Immature natural killer cell (primary cell): ENCODE results near the gene TNFRSF17. TPM values are rescaled to one million over a fixed set of nuclear protein-coding genes. Genes with fewer than 3 reads are reported as not detected.
A peak's percentile ranks its signal among the peaks of the same experiment; 100 is the strongest.
"Not testable (repeated sequence)": the region's sequence is repeated elsewhere in the genome, so short reads cannot be mapped to it uniquely, and the experiment has no call there.

Source experiments
- DNase-seq, 3 donors: peaks; one replicate each; pipeline ENCODE4 v3.0.0; 2022; ENCODE audit warnings: mixed read lengths in 1 of 3
- H3K27ac Mint-ChIP-seq, 6 donors: one replicate each; pipeline ENCODE4 v1.8.0; 2020; ENCODE audit warnings: mixed read lengths in 6 of 6, mild to moderate bottlenecking in 5 of 6, inconsistent platforms in 4 of 6, moderate library complexity in 3 of 6
- H3K27me3 Mint-ChIP-seq, 3 donors: one replicate each; pipeline ENCODE4 v1.8.0; 2020 to 2021; ENCODE audit warnings: low read depth in 3 of 3, mild to moderate bottlenecking in 3 of 3, mixed read lengths in 3 of 3, moderate library complexity in 3 of 3, inconsistent platforms in 1 of 3
- H3K36me3 Mint-ChIP-seq, 3 donors: one replicate each; pipeline ENCODE4 v1.8.0; 2020; ENCODE audit warnings: mixed read lengths in 3 of 3, inconsistent platforms in 2 of 3, mild to moderate bottlenecking in 2 of 3
- H3K4me1 Mint-ChIP-seq, 2 donors: one replicate each; pipeline ENCODE4 v1.8.0; 2020; ENCODE audit warnings: inconsistent platforms in 2 of 2, mild to moderate bottlenecking in 2 of 2, mixed read lengths in 2 of 2, moderate library complexity in 1 of 2
- H3K4me3 Mint-ChIP-seq, 5 donors: one replicate each; pipeline ENCODE4 v1.8.0; 2020; ENCODE audit warnings: mild to moderate bottlenecking in 5 of 5, mixed read lengths in 5 of 5, inconsistent platforms in 3 of 5, moderate library complexity in 3 of 5
- H3K9me3 Mint-ChIP-seq, 6 donors: one replicate each; pipeline ENCODE4 v1.8.0; 2020; ENCODE audit warnings: mild to moderate bottlenecking in 6 of 6, mixed read lengths in 6 of 6, inconsistent platforms in 4 of 6, moderate library complexity in 3 of 6
- polyA plus RNA-seq, 3 donors: library from polyadenylated mRNA; unstranded; fragments of 300-500 nt; fragmentation: Illumina TruSeq; gene quantifications; one replicate each; pipeline ENCODE4 v1.2.3, GENCODE V29; 2021

The TNFRSF17 gene
- not detected for polyA plus RNA-seq

DNA sequence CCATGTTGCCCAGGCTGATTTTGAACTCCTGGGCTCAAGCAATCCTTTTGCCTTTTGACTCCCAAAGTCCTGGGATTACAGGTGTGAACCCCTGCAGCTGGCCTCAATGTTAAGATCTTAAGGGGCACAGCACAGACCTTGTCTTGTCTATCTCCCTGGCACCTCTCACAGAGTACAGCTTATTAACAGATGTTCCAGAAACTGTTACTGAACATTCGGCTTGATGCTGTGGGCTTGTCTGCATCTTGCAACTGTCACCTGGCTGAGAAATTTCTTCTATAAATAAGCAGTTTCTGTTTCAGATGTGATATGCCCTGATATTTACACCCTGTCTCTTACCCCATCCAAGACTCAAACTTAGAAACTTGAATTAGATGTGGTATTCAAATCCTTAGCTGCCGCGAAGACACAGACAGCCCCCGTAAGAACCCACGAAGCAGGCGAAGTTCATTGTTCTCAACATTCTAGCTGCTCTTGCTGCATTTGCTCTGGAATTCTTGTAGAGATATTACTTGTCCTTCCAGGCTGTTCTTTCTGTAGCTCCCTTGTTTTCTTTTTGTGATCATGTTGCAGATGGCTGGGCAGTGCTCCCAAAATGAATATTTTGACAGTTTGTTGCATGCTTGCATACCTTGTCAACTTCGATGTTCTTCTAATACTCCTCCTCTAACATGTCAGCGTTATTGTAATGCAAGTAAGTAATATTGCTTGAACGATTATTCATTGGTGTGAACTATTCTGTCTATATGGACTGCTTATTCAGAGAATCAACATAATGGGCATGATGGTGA, at the start of gene TNFRSF17:
Gene TNFRSF17 (plus strand): TSS at position 450 of the 791 bp plus-strand sequence. CDS start 115 bp downstream, at position 565.
- peaks cover 0 to 3% (median 0%) of the 10 kb centered on the region in 3 donors for H3K36me3 Mint-ChIP-seq
- DNase-seq = no peak
- no peak within 1 kb of the TSS for H3K4me3 Mint-ChIP-seq
- no peaks in the 10 kb centered on the region for H3K9me3 Mint-ChIP-seq
- peaks cover 0 to 2% (median 0%) of the 10 kb centered on the region in 3 donors for H3K27me3 Mint-ChIP-seq
- no peak within 1 kb of the TSS for H3K27ac Mint-ChIP-seq
- H3K4me1 Mint-ChIP-seq = no peaks in the 10 kb centered on the region

DNA sequence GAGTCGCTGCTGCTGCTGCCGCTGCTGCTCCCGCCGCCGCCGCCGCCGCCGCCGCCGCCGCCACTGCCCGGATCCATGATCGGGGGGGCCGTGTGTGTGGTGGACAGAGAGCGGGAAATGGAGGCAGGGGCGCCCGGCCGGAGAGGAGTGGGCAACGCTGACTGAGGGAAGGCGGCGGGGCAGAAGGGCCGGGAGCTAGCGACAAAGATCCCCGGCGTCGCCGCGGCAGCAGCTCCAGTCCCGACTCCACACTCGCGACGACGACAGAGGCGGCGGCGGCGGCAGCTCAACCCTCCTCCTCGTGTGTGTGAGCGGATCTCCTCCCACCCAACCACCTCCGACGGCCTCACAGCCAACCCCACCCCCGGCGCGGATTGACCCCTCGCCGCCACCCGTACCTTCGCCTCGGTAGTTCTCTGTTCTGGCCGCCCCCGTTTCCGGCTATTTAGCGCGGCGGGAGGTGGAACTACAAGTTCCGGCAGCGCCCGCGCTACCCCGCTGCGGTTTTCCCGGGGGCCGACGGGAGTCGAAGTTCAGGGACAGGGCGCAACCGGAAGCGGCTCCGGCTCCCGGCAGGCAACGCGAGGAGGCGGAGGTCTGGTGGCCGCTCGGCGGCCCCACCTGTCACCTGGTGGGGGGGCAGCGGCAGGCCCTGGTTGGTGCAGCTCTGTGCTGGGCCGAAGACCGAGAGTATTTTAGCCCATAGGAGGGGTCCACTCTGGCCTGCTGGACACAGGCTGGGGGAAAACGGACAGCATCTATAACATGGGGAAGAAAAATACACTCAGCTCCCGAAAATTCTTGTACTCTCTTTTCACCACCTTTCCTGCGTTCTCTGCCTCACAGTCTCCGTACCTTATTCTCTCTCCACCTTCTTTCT, 49.1 kb upstream of the TNFRSF17 start, which contains the start of gene GSPT1:
Gene GSPT1 (minus strand): TSS at position 313 of the 880 bp plus-strand sequence. CDS start 236 bp downstream, at position 77.
- peak; percentile 99 for DNase-seq
- Mint-ChIP-seq H3K9me3 (no peaks in the 10 kb centered on the region), H3K36me3 (peaks cover 0 to 4% (median 0%) of the 10 kb centered on the region in 3 donors), H3K4me3 (peak within 1 kb of the TSS; percentile 95 to 98 (median 95)), H3K27me3 (peaks cover 15 to 21% (median 19%) of the 10 kb centered on the region in 3 donors), H3K4me1 (peaks cover 35 to 42% of the 10 kb centered on the region in 2 donors), H3K27ac (peak within 1 kb of the TSS; percentile 81 to 97 (median 95))

DNA sequence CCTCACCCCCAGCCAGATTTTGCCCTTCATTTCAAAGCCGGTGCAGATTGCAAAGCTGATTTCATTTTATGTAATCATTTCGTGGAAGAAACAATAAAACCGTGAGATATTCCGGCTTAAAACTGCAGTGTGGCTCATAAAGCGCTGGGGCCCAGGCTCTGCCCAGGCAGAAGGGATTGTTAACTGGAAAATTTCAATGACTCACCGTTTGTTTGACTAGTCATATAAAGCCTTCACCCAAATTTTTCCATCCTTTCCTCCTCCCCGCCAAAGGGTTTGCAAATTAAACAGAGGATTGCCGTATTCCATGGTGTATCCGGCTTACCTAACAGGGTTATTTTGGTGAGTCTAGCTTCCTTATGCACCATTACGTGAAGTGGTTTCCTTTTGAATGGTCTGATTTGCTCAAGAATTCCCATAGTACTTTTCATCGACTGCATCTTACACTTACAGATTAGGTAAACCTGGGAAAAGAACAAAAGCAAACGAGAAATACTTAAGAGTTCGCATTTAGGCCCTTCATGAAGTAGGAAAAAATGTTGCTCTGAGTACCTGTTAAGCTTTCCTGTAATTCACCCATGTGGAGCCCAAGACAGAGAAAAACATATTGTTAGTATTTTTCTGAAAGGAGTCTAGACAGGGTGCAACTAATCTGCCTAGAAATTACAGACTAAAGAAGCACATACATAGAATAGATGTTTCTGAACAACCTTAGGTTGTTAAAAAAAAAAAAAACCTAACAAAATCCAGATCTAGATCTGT, 48.3 kb upstream of the TNFRSF17 start:
- no peak for DNase-seq
- no peaks in the 10 kb centered on the region for H3K9me3 Mint-ChIP-seq
- peak overlapping the region; percentile 71 to 95 (median 87) for H3K27ac Mint-ChIP-seq
- H3K27me3 Mint-ChIP-seq = peaks cover 15 to 25% (median 19%) of the 10 kb centered on the region in 3 donors
- peaks cover 0 to 4% (median 0%) of the 10 kb centered on the region in 3 donors for H3K36me3 Mint-ChIP-seq
- H3K4me3 Mint-ChIP-seq = peak overlapping the region; percentile 74 to 91 (median 86)
- H3K4me1 Mint-ChIP-seq = peaks cover 34 to 40% of the 10 kb centered on the region in 2 donors

DNA sequence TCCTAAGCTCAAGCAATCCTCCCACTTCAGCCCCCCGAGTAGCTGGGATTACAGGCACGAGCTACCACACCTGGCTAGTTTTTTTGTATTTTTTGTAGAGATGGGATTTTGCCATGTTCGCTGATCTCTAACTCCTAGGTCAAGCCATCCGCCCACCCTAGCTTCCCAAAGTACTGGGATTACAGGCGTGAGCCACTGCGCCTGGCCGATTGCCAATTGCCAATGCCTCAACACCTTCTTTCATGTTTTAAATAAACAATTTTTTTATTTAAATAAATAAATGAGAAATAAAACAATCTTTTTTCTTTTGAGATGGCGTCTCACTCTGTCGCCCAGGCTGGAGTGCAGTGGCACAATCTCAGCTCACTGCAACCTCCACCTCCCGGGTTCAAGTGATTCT, 41.0 kb upstream of the TNFRSF17 start:
- H3K9me3 Mint-ChIP-seq, H3K36me3 Mint-ChIP-seq, DNase-seq, H3K27ac Mint-ChIP-seq, H3K27me3 Mint-ChIP-seq, H3K4me3 Mint-ChIP-seq, H3K4me1 Mint-ChIP-seq: not testable (repeated sequence)

DNA sequence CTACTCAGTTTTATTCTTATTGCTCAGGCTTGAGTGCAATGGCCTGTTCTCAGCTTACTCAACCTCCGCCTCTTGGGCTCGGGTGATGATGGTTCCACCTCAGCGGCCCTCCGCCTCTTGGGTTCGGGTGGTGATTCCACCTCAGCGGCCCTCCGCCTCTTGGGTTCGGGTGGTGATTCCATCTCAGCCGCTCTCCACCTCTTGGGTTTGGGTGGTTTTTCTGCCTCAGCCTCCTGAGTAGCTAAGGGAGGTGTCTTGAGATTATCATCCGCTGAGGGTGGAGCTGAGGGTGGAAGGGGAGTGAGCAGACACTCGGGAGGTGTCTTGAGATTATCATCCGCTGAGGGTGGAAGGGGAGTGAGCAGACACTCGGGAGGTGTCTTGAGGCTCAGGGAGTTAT, 37.7 kb upstream of the TNFRSF17 start:
- not testable (repeated sequence) for H3K27ac Mint-ChIP-seq, H3K4me3 Mint-ChIP-seq, H3K4me1 Mint-ChIP-seq, H3K27me3 Mint-ChIP-seq, H3K36me3 Mint-ChIP-seq, H3K9me3 Mint-ChIP-seq, DNase-seq

DNA sequence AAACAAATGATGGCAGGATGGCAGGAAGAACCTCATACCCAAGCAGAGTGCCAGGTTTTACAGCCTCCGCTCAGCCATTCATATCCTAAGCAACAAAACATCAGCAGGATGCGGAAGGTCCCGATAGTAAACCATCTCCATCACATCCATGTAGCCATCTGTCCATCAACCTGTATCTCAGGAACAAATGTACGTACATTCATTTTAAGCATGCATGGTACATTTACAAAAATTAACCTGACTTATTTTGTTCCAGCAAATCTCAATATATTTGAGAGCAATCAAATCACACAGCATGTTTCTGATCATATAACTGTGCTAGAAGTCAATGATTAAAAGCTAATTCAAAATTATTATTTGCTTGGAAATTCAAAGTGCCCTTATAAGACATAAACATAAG, 23.1 kb upstream of the TNFRSF17 start, which contains the start of gene NPIPB2:
Gene NPIPB2 (minus strand): TSS at position 101 of the 400 bp plus-strand sequence. CDS start 0 bp downstream, at position 101.
- not testable (repeated sequence) for H3K4me3 Mint-ChIP-seq, H3K36me3 Mint-ChIP-seq, DNase-seq, H3K9me3 Mint-ChIP-seq, H3K27ac Mint-ChIP-seq, H3K4me1 Mint-ChIP-seq, H3K27me3 Mint-ChIP-seq

DNA sequence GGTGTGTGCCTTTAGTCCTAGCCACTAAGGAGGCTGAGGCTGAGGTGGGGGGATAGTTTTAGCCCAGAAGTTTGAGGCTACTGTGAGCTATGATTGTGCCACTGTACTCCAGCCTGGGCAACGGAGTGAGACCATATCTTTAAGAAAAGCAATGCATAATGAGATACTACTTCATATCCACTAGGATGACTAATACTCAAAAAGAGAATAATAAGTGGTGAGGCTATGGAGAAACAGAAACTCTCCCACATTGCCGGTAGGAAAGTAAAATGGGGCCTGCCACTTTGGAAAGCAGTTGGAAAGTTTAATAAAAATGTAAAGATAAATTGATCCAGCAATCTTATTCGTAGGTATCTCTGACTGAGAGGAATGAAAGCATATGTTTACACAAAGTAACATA, 18.6 kb upstream of the TNFRSF17 start:
- no peak overlapping the region for H3K27ac Mint-ChIP-seq
- H3K27me3 Mint-ChIP-seq = no peaks in the 10 kb centered on the region
- H3K36me3 Mint-ChIP-seq = no peaks in the 10 kb centered on the region
- H3K9me3 Mint-ChIP-seq = no peaks in the 10 kb centered on the region
- no peaks in the 10 kb centered on the region for H3K4me1 Mint-ChIP-seq
- no peak overlapping the region for H3K4me3 Mint-ChIP-seq
- no peak for DNase-seq

DNA sequence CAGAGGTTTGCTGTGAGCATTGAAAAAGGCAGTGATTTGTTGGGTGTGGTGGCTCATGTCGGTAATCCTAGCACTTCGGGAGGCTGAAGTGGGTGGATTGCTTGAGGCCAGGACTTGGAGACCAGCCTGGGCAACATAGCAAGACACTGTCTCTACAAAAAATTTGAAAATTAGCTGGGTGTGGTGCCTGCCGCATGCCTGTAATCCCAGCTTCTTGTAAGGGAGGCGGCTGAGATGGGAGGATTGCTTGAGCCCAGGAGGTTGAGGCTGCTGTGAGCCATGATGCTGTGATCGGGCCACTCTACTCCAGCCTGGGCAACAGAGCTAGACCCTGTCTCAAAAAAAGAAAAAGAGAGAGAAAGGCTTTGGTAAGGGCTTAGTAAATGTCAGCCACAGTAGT, 16.2 kb upstream of the TNFRSF17 start:
- Mint-ChIP-seq H3K4me1 (no peaks in the 10 kb centered on the region), H3K9me3 (no peaks in the 10 kb centered on the region), H3K36me3 (no peaks in the 10 kb centered on the region), H3K27me3 (no peaks in the 10 kb centered on the region), H3K4me3 (no peak overlapping the region), H3K27ac (no peak overlapping the region)
- no peak for DNase-seq

DNA sequence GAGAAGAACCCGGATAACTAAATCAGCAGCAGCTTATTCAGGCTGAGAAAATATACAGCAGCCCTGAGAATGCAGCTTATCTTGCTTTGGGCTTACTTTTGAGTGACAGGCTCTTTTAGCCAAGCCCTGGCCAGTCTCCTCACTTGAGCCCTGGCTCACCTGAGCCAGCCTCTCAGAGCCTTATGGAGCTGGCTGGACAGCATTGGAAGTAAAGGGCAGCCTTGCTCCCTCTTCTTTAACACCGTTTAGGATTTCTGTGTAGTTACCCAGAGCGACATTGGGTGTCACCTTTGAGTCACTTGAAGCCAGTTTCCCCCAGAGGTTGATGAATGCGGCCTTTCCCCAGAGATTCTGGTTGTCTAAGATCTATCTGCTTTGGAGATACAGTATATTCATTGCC, 15.5 kb upstream of the TNFRSF17 start:
- H3K4me3 Mint-ChIP-seq = no peak overlapping the region
- no peak for DNase-seq
- no peaks in the 10 kb centered on the region for H3K36me3 Mint-ChIP-seq
- H3K27ac Mint-ChIP-seq = no peak overlapping the region
- no peaks in the 10 kb centered on the region for H3K9me3 Mint-ChIP-seq
- no peaks in the 10 kb centered on the region for H3K4me1 Mint-ChIP-seq
- H3K27me3 Mint-ChIP-seq = no peaks in the 10 kb centered on the region

DNA sequence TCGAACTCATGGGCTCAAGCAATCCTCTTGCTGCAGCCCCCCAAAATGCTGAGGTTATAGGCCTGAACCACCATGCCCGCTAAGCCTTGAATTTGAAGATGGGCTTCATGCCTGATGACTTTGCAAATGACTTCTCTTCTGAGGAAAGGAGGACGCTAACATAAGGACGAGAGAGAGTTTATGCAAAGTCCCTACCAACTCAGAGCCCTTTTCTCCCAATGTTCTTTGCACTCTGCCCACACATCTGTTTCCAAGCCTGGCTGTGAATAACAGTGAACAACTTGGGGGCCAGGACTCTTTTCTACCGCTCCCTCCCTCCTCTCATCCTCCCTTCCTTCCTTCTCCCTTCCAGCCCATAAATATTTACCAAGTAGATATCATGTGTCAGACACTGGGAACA, 14.6 kb upstream of the TNFRSF17 start:
- H3K9me3 Mint-ChIP-seq = no peaks in the 10 kb centered on the region
- no peak overlapping the region for H3K27ac Mint-ChIP-seq
- no peaks in the 10 kb centered on the region for H3K4me1 Mint-ChIP-seq
- no peaks in the 10 kb centered on the region for H3K27me3 Mint-ChIP-seq
- DNase-seq = no peak
- no peaks in the 10 kb centered on the region for H3K36me3 Mint-ChIP-seq
- no peak overlapping the region for H3K4me3 Mint-ChIP-seq

DNA sequence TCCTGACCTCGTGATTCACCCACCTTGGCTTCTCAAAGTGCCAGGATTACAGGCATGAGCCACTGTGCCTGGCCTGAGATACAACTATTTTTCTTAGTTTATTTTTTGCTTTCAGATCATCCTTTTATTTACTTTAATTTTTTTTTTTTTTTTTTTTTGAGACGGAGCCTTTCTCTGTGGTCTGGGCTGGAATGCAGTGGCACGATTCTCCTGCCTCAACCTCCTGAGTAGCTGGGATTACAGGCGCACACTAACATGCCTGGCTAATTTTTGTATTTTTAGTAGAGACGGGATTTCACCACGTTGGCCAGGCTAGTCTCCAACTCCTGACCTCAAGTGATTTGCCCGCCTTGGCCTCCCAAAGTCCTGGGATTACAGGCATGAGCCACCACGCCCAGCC, 11.4 kb upstream of the TNFRSF17 start:
- DNase-seq, H3K36me3 Mint-ChIP-seq, H3K4me3 Mint-ChIP-seq, H3K27me3 Mint-ChIP-seq, H3K27ac Mint-ChIP-seq, H3K9me3 Mint-ChIP-seq, H3K4me1 Mint-ChIP-seq: not testable (repeated sequence)

DNA sequence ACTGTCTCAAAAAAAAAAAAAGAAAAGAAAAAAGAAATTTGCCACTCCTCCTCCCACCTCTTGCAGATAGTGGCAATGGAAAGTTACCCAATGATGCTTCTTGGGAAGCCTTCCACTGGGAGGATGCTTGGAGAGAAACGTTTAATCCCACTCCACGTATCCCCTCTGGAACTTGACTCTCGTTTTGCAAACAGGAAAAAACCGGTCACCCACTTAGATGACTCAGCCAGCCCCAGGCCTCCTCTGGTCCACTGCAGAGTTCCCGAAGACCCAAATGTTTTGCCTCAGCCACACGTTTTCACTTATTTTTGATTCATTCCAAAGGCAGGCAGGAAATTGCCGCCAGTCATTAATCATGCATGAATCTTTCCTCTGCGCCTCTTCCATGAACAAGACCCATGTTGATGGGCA, 9.3 kb upstream of the TNFRSF17 start:
- no peak overlapping the region for H3K27ac Mint-ChIP-seq
- DNase-seq = no peak
- H3K9me3 Mint-ChIP-seq = no peaks in the 10 kb centered on the region
- no peak overlapping the region for H3K4me3 Mint-ChIP-seq
- no peaks in the 10 kb centered on the region for H3K4me1 Mint-ChIP-seq
- H3K36me3 Mint-ChIP-seq = no peaks in the 10 kb centered on the region
- no peaks in the 10 kb centered on the region for H3K27me3 Mint-ChIP-seq

DNA sequence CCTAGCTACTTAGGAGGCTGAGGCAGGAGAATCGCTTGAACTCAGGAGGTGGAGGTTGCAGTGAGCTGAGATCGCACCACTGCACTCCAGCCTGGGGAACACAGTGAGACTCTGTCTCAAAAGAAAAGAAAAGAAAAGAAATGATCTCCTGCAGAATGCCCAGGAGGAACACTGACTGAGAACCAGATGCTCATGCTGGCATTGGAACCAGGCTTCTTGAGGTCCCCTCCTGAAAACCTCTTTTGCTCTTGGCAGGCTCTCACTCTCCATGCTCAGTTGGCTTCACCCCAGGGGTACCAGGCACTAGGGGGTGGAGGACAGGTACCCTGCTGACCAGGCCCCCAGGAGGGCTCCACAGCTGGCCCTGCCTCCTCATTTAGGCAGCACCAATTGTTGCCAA, 8.5 kb upstream of the TNFRSF17 start:
- peaks cover 0 to 3% (median 0%) of the 10 kb centered on the region in 3 donors for H3K36me3 Mint-ChIP-seq
- H3K9me3 Mint-ChIP-seq = no peaks in the 10 kb centered on the region
- H3K4me1 Mint-ChIP-seq = no peaks in the 10 kb centered on the region
- H3K27ac Mint-ChIP-seq = no peak overlapping the region
- DNase-seq = no peak
- H3K4me3 Mint-ChIP-seq = no peak overlapping the region
- H3K27me3 Mint-ChIP-seq = no peaks in the 10 kb centered on the region
